Heart right ventricle (tissue), 16 donors: Measurements from ENCODE around the gene PSMB3. TPM values are rescaled to one million over a fixed set of nuclear protein-coding genes. Genes with fewer than 3 reads are reported as not detected.

Source experiments
- ATAC-seq, 8 donors: fragments of 200-7000 bp; cut with Tn5 transposase; one replicate each; pipeline ENCODE4 v1.9.1; 2020; ENCODE audit warnings: mild to moderate bottlenecking in 8 of 8, moderate library complexity in 8 of 8, moderate number of reproducible peaks in 1 of 8
- DNase-seq, 2 donors: peaks; one replicate each; pipeline ENCODE4 v3.0.0-alpha.2; 2020
- H3K27ac ChIP-seq, 10 donors: fragments of 200-600 bp; sonication (generic) in 2 of 10; one replicate each; pipeline versions ENCODE4 v1.5.0 to v1.8.0; 2020 to 2022; ENCODE audit warnings: mild to moderate bottlenecking in 3 of 10
- H3K27me3 ChIP-seq, 7 donors: fragments of 200-600 bp; one replicate each; pipeline ENCODE4 v1.8.0; 2021 to 2022; ENCODE audit warnings: mild to moderate bottlenecking in 2 of 7
- H3K36me3 ChIP-seq, 9 donors: fragments of 200-600 bp; sonication (generic) in 1 of 9; one replicate each; pipeline versions ENCODE4 v1.5.0 to v1.8.0; 2020 to 2022; ENCODE audit warnings: mild to moderate bottlenecking in 2 of 9
- H3K4me1 ChIP-seq, 9 donors: fragments of 200-600 bp; sonication (generic) in 1 of 9; one replicate each; pipeline versions ENCODE4 v1.5.0 to v1.8.0; 2020 to 2022; ENCODE audit warnings: mild to moderate bottlenecking in 4 of 9
- H3K4me3 ChIP-seq, 10 donors: fragments of 200-600 bp; sonication (generic) in 2 of 10; one replicate each; pipeline versions ENCODE4 v1.5.0 to v1.8.0; 2020 to 2022; ENCODE audit warnings: mild to moderate bottlenecking in 7 of 10, moderate library complexity in 2 of 10
- H3K9me3 ChIP-seq, 11 donors: fragments of 200-600 bp in 10 of 11; sonication (generic) in 2 of 11; one replicate each; pipeline versions ENCODE4 v1.5.0 to v1.8.0; 2013 to 2022; ENCODE audit warnings: mild to moderate bottlenecking in 2 of 11, control low read depth in 1 of 11, moderate library complexity in 1 of 11
- WGBS, 2 donors: extraction: QIAGEN DNeasy Blood & Tissue Kit; methylation state at CpG; one replicate each; pipeline ENCODE4 v1.1.7; 2013; ENCODE audit warnings: inconsistent platforms in 1 of 2; 5-methylcytosine and 5-hydroxymethylcytosine counted together
- intact Hi-C, 10 donors: fragments of 100-400 bp; cut with DNase I; formaldehyde crosslinking; loops; one replicate each; pipeline versions ENCODE4 v1.11.1 to v1.14.2; 2022
- polyA plus RNA-seq, 2 donors: library from polyadenylated mRNA; stranded (reverse); fragments of 200-250 nt; gene quantifications; one replicate each; pipeline ENCODE4 v1.2.3, GENCODE V29; 2013
- total RNA-seq, 10 donors: library from RNA; stranded (reverse); fragmentation: NEBNext Ultra II Directional in 3 of 10; extraction: Animal tissue kit (Norgen Biotek cat#: 25700) in 3 of 10; gene quantifications; one replicate each; pipeline versions ENCODE4 v1.2.1 to v1.2.4, GENCODE V29; 2021 to 2023
- TF ChIP-seq, protein P1 (sequence below), 9 donors: fragments of 200-600 bp; sonication (generic) in 2 of 9; IDR thresholded peaks; one replicate each; pipeline versions ENCODE4 v1.5.0 to v1.8.0; 2021 to 2022; ENCODE audit warnings: antibody characterized with exemption in 9 of 9, mild to moderate bottlenecking in 5 of 9, moderate library complexity in 1 of 9
- donor health status: Arrhythmogenic right ventricular cardiomyopathy.
- donor health status: ischemic (EF 13 %, LVEDD 7.1; RV severe dilation, severe dysfunction).
- donor health status: healthy with polysubstance abuse.
- donor health status: DM: no; HTN: yes; CAD: no.
- donor health status: DM: no; HTN: no; CAD: no.
- donor health status: ischemic (EF 25% LVEDD 6.9; RV normal size, moderate dysfunction).
- donor health status: ischemic (EF 25% LVEDD 5.7; RV mildly dilated, moderate dysfunction).
- donor health status: healthy.
- donor health status: DM: yes; HTN: yes; CAD: no.
- donor health status: Ischemic cardiomyopathy.
- donor health status: ischemic (EF 35%, LVEDD 5.7; RV mildly dilated, moderate dysfunction).
- donor health status: nonischemic (EF 11% LVEDD 7.7; RV severe dilation, severe dysfunction).
- donor health status: DM: yes; HTN: yes; CAD: no.
- donor health status: PGD.
- donor health status: ischemic (EF 29% LVEDD 5.4; RV normal size, mild dysfunction).
- donor health status: nonischemic (EF 23%, LVEDD 6.1; RV moderate dilation, normal function).

Gene PSMB3
- total and polyA plus RNA-seq, 12 donors: 148 to 379 (median 165) TPM

DNA sequence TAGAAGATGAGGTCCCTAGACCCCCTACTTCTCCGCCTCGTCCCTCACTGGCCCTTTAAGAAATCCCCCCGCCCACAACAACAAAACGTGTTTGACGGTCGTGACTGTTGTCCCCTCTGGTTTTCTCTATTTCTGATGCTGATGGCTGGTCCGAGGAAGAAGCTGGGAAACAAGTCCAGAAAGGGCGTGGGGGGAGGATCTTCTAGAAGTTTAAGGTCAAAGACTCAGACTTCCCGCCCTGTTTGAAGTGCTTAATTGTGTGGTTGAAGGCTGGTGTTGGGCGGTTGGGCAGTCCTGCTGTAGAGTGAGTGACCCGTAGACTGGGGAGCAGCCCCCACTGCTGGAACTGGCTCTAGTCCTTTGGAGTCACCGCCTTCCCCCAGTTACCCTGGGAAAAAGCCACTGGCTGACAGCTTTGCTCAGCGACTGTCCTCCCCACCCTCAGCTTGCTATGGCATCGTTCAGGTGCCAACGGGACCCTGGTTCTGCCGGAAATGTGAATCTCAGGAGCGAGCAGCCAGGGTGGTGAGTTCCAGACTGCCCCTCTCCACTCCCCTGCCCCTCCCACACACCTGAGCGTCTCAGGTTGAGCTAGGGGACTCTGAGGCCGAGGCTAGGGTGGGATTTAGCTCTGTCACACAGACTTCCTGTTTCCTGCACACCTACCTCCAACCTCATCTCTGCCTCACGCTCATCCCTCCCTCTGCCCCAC, 45.9 kb upstream of the PSMB3 start:
- WGBS, 2 donors: 15 to 19% methylated on average over 20 of the region's 20 CpGs
- peak overlapping the region; percentile 69 to 96 (median 88) for H3K4me3 ChIP-seq
- peak overlapping the region; percentile 92 to 100 (median 98) for H3K27ac ChIP-seq
- intact Hi-C loops: loop anchor here in 2 of 10 donors (2.0 to 5.0 kb wide), 2 partner anchors 22 to 36 kb away; no protein-coding TSS in a partner anchor
- H3K36me3 ChIP-seq: peaks cover 0 to 48% (median 10%) of the 10 kb centered on the region in 9 donors
- DNase-seq: no peak
- peaks cover 7 to 72% (median 42%) of the 10 kb centered on the region in 9 donors for H3K4me1 ChIP-seq
- TF ChIP-seq, protein P1, sequence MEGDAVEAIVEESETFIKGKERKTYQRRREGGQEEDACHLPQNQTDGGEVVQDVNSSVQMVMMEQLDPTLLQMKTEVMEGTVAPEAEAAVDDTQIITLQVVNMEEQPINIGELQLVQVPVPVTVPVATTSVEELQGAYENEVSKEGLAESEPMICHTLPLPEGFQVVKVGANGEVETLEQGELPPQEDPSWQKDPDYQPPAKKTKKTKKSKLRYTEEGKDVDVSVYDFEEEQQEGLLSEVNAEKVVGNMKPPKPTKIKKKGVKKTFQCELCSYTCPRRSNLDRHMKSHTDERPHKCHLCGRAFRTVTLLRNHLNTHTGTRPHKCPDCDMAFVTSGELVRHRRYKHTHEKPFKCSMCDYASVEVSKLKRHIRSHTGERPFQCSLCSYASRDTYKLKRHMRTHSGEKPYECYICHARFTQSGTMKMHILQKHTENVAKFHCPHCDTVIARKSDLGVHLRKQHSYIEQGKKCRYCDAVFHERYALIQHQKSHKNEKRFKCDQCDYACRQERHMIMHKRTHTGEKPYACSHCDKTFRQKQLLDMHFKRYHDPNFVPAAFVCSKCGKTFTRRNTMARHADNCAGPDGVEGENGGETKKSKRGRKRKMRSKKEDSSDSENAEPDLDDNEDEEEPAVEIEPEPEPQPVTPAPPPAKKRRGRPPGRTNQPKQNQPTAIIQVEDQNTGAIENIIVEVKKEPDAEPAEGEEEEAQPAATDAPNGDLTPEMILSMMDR (IDR thresholded peaks at IDR 0.05): no peak
- no peaks in the 10 kb centered on the region for H3K9me3 ChIP-seq
- ATAC-seq: no peak
- no peaks in the 10 kb centered on the region for H3K27me3 ChIP-seq

DNA sequence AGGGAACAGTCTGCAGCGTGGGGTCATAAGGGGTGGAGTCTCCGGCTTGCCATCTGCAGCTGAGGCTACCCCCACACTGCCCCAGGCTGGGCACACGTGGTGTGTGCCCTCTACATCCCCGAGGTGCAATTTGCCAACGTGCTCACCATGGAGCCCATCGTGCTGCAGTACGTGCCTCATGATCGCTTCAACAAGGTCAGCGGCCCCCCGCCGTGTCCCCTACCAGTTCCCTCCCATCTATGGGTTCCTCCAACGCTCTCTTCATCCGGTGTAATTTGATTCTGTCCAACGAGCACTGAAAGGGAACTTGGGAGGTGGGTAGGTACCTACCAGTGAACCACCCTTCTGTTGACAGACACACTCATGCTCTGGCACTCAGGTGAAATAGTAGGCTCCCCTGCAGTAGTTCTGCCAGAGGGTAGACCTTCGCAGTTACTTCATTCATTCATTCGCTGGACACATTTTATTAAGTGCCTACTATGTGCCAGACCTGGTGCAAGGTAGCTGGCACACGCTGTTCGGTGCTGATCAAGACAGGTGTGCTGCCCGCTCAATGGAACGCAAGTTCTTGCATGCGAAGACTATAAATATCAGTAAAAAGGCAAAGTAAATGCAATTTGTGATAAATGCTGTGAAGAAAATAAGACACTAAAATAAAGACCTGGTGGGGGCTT, 44.7 kb upstream of the PSMB3 start:
- WGBS, 2 donors: 80 to 81% methylated on average over 21 of the region's 21 CpGs
- DNase-seq: no peak
- H3K4me3 ChIP-seq: no peak overlapping the region

GRCh38 chr17:38709104-38709820, 43.3 kb upstream of the PSMB3 start:
- DNase-seq (no peak), ATAC-seq (no peak)
- no peak overlapping the region for H3K27ac ChIP-seq
- intact Hi-C loops: loop anchor here in 1 of 10 donors (5.0 kb wide), 1 partner anchor 33 kb away; no protein-coding TSS in a partner anchor
- 90% methylated on average over 18 of the region's 18 CpGs for WGBS, 2 donors
- no peak overlapping the region for H3K4me3 ChIP-seq
- H3K4me1 ChIP-seq: peaks cover 7 to 64% (median 33%) of the 10 kb centered on the region in 9 donors
- H3K9me3 ChIP-seq: no peaks in the 10 kb centered on the region
- H3K27me3 ChIP-seq: no peaks in the 10 kb centered on the region
- TF ChIP-seq, protein P1 (IDR thresholded peaks at IDR 0.05): no peak
- peaks cover 0 to 74% (median 25%) of the 10 kb centered on the region in 9 donors for H3K36me3 ChIP-seq

More for the DNA sequence above, 44.7 kb upstream of the PSMB3 start:
- Histone ChIP-seq H3K4me1 (peaks cover 7 to 77% (median 46%) of the 10 kb centered on the region in 9 donors), H3K9me3 (no peaks in the 10 kb centered on the region), H3K27ac (no peak overlapping the region), H3K36me3 (peaks cover 0 to 59% (median 17%) of the 10 kb centered on the region in 9 donors), H3K27me3 (no peaks in the 10 kb centered on the region)
- TF ChIP-seq, protein P1 (IDR thresholded peaks at IDR 0.05): no peak
- intact Hi-C loops: loop anchor here in 2 of 10 donors (2.0 to 5.0 kb wide), 2 partner anchors 21 to 34 kb away; no protein-coding TSS in a partner anchor
- no peak for ATAC-seq
